NCI-H460 (cell line): ENCODE results near the gene SETBP1. TPM values are rescaled to one million over a fixed set of nuclear protein-coding genes. Genes with fewer than 3 reads are reported as not detected.

ENCODE experiments used
- DNase-seq: peaks from one replicate; pipeline ENCODE4 v3.0.0-alpha.2; 2016; ENCODE audit warnings: low read depth; ENCODE audit errors: extremely low read depth
- total RNA-seq: library from RNA; depleted of rRNA; stranded (reverse); fragments of >200 nt; shearing (Covaris generic); gene quantifications from 2 replicates; pipeline ENCODE4 v1.2.3, GENCODE V29; 2014

SETBP1 gene
- total RNA-seq, 1 experiment from 2014 or later = 2.0 TPM

DNA sequence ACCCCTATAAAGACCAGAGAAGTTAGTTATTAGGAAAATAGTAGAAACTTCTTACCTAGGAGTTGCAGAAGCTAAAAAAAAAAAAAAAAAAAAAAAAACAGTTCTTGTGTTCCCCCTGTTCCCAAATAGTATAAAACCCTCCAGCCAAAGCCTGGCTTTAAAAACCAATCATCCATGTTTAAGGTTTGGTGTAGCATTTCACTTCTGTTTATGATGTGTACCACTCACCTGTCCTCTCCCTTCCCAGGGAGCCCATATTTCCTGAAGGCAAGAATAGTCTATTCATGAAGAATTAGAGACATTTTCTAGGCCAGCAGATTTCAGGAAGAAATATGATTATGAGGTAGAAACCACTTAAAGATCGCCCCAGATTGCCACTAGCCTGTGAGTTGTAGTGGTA, 273.6 kb downstream of the SETBP1 start:
- DNase-seq = no peak

DNA sequence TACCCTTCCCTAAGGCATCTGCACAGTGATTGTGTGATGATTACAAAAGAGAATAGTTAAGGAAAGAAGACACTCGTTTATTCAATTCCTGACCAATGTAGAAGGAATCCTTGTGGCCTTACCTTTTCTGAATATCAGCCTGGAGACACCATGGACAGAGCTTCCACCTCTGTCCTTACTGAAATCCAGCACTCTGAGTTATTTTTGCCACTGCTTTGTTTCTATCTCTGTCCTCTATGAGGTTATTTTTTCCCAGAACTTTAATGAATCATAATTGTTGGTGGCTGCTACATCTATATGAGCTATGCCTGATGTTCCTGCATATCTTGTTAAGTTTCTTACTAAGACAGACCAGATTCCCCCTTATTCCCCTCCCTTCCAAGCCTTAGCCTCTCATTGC, 275.1 kb downstream of the SETBP1 start:
- no peak for DNase-seq

GRCh38 chr18:44957025-44957424, 276.3 kb downstream of the SETBP1 start:
- DNase-seq = no peak

DNA sequence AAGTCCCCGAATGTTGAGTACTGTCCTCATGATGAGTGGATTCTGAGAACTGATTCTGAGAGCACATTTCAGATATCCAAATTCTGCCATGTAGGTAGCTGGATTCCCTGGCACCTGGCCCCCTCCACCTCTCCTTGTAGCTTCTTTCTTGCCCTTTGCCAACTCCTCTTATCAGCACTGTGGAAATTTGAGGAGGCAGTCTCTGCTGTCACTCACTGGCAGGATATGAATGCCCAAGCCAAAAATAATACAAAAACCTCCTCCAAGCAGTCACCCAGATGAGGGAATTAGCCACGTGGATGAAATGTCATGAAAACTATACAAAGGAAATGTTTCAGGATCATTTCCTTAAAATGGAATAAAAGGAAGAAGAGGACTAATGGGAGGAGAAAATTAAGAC, 276.8 kb downstream of the SETBP1 start:
- DNase-seq = no peak

DNA sequence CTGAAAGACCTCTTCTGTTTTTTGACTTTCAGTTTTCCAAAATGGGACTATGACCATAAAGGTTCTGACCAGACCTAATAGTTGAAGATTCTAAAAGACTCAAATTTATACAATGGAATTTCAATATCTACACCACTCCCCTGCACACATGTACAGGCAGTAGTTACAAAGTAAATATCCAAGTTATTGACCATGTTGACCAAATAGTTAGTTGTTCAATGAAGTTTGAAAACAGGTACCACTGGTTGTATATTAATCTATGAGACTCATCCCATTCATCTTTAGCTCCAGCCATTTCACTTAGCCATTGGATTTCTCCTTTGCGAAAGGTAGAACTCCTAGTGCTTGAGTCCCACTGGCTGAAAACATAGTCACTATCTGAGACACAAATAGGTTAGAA, 277.4 kb downstream of the SETBP1 start:
- no peak for DNase-seq

DNA sequence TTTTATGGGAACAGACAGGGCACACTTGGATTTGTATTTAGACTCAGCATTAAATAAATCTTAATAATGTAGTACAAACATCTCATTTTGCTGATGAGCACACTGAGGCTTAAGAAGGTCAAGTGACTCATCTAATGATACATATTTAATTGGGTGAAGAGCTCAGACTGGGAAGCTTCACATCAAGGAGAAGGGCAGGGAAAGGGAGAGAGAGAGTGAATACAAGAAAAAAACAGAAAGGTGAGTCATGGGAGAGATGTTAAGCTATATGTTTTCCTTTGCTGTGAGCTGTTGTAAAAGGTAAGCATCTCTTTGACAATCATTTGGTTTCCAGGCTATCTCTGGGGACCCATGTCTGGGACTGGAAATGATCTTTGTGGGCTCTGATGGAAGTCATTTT, 277.8 kb downstream of the SETBP1 start:
- DNase-seq = no peak

DNA sequence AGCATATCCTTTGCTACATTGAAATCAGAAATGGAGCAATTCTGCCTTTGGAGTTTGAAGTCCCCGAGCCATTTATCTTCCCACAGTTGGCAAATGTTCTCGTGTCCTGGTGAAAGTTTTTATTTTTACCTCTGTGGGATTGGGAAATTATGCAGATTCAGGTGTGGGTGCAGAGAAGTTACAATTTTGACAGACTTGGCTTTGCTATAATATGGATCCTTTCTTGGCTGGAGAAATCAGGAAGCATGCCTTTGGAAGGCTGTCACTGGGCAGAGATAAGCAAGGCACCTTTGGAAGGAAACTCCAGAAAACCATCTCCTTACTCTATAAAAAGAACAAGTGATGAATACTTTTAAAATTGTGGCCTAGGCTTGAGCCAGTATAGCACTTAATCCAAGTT, 278.3 kb downstream of the SETBP1 start:
- DNase-seq = no peak

DNA sequence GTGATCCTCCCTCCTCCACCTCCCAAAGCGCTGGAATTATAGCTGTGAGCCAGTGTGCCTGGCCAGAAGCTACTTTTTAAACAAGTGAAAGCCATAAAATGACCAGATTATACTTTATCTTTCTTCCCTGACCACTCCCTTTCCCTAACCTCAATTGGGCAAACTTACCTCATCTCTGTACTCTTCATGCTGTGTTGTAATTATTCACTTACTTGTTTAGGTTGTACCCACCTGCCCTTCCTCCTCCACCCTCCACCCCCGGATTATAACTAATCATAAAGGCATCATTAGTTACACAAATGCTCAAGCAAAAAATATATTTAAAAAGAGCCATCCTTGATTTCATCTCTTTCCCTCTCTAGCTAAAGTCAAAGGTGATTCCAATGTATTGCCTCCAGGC, 279.9 kb downstream of the SETBP1 start:
- DNase-seq = no peak

DNA sequence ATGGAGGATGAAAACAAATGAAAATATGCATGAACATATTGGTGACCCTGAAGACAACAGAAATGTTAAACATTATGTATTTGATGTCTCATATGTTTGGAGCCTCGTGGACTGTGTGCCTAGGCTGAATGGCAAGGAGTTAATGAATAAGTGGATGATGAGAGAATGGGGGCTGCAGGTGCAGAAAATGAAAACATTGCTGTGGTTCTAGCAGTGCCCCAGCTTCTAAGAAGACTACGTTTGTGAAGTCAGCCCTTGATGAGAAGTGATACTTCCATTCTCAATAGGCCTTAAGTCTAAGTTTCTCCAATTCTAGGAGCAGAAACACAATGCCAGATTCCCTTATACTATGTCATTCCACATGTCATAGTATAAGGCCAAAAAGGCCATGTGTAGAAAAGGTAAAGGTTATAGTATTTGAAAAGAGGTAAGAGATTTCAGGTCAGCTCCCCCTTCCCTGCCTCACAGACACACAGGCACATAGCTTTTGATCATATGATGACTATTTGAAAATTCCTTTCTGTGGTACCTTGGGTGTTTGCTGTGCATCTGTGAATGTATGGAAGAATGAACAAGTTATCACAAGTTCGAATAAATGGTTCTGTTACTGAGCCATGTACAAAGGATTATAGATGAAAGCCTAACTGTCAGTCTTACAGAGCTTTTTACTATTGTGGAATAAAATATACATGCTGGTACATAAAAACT, 280.8 kb downstream of the SETBP1 start:
- no peak for DNase-seq

DNA sequence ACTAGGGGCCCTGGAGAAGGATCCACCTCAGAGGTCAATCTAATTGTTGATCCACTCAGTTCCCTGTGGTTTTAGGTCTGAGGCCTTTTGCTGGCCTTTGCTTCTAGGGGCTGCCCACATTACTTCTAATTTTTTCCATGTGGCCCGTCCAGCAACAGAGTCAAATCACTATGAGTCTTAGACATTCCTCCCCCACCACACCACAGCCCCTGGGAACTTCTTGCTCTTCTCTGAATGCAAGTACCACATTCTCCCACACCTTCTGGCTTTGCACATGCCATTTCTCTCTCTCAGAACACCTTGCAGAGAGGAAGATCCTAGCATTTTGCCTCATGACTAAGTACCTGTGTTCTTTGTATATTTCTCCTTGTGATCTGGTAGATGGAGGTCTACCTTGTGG, 286.9 kb downstream of the SETBP1 start:
- DNase-seq = no peak

DNA sequence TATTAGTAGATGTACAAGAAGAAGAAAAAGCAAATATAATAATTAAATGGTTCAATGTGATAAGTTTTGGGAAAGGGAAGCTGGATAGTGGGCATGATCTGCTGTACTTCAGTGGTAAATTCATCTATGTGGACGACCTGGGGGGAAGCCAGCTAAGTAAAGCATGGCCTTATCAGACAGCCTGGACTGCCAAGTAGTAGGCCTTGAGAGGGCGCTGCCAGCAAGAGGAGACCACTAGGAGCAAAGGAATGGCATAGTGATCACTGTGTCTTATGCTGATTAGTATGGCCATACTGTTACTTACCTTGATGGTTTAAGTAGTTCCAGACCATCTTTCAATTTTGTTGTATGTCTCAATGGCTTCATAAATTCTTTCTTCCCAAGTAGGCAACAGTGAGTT, 287.6 kb downstream of the SETBP1 start:
- no peak for DNase-seq

DNA sequence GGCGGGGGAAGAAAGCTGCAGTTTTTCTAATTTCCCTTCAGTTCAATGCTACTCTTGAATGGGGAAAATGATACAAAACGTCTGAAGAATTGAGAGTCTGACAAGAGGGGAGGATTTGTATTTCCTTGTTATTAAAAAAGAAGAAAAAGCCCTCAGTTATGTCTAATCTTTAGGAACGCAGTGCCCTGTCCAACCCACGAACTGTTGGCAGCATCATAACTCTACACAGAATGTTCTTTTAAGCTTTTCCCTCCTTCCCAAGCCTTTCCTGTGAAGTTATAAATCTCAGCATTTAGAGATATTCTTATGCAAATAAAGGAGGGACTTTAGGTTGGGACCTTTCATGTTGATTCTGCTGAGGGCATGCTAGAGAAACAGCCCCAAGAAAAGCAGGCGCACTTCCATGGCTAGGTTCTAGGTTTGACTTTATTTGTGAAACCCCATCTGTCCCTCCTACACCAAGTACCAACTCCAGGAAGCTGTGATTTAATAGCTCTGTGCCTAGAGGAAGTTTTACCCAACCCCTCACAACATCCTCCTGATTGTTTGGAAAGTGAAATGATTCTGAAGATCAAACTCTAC, 288.6 kb downstream of the SETBP1 start:
- no peak for DNase-seq

- DNase-seq = no peak
Measured at GRCh38 chr18:44973282-44973681, 292.6 kb downstream of the SETBP1 start.

DNA sequence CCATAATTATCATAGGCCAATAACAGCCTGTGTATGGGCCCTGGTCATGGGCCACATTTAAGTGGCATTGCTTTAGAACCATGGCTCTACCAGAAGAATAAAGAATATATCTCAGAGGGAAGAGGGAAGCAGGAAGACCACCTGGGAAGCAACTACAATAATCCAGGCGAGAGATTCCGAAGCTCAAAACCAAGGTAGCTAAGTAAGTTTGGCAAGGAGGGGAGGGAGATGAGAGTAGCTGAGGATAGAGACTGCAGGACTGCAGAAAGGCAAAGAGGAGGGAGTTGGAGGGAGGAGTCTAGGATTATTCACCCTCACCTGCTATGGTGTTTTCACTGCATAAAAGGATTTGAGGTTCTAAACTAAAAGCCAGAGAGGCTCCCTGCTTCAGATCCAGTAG, 293.5 kb downstream of the SETBP1 start:
- no peak for DNase-seq

DNA sequence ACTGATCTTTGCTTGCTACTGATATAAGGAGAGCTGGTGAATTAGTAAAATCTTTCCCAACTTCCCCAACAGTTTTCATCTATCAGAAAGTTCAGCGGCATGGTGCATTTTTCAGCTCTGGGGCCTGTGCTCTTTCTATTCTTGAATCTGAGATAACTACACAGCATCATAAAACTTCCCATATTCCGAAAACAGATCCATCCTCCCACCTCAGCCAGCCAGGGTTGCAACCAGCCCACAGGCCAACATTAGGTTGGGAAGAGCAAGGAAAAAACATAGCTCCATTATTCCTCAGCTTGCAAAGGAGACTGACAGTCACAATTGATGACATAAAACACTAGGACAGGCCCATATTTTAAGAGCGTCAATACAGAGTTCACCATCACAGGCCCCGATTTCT, 297.2 kb downstream of the SETBP1 start:
- no peak for DNase-seq

DNA sequence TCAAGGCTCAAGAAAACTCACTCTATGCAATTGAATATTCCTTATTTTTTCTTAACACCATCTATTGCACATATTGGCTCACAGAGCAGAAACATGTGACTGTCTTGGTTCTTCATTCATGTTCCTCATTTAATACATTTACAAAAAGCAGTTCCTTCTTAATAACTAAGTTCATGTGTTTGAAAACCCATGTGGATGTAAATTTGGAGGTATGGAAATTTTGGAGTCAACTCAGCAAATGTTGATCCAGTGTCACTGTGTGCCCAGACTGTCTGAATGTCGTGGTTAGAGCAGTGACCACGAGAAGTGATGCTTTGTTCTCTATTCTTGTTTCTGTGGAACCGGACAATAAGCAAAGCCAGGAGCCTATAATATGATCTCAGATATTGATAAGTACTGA, 299.1 kb downstream of the SETBP1 start:
- DNase-seq = no peak

- no peak for DNase-seq
Measured at GRCh38 chr18:44981121-44981520, 300.4 kb downstream of the SETBP1 start.

- no peak for DNase-seq
Measured at GRCh38 chr18:44986933-44987332, 306.2 kb downstream of the SETBP1 start.

GRCh38 chr18:44987371-44987770, 306.7 kb downstream of the SETBP1 start:
- no peak for DNase-seq

DNA sequence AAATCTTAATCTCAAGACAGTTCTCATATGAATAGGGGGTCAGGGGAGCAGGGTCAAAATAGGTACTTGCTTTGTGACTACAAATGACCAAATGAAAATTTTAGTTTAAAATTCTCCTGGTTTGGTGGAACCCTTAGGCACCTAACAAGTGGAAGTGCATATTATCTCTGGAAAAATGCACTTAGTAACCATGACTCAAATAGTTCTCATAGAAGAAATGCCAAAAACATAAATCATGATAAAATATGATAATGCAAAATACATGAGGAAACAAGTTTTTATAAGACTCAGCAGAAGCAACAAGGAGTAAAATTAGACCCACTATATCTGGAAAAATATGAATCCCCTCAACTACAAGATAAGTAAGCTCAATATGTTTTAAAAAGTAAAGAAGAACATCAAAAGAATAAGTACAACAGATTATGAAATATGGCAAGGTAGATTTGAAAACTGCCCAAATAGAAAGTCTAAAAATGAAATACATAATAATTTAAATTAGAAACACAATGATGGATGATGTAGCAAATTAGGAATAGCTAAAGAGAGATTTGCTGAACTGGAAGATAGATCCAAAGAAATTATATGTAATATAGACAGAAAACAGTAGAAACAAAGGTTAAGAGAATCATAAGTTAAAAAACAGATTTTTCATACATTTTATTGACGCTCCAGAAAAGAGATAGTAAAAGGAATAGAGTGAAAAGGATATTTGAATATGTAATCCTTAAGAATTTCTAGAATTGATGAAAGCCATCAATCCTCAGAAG, 308.3 kb downstream of the SETBP1 start:
- DNase-seq = no peak

GRCh38 chr18:44996261-44996660, 315.6 kb downstream of the SETBP1 start:
- DNase-seq = no peak

DNA sequence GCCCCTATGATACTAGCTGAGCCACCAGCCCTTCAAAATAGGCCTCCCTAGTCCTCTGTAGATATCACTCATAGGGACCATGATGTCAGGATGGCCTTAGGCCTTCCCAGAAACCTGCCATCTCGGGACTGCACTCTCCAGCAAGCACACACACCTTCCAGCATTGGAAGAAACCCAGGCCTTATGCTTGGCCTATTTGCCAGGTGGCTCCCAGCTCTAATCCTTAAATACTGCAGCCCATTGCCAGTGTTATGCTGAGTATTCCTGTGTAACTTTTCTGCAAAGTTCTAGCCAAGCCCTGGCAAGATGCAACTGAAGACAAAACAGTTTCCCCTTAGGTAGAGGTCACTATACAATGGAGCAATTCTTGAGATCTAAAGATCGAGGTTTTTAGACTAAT, 316.5 kb downstream of the SETBP1 start:
- DNase-seq = no peak
